Breast epithelium (tissue), 4 donors: ENCODE results near the gene BOLA1. TPM values are rescaled to one million over a fixed set of nuclear protein-coding genes. Genes with fewer than 3 reads are reported as not detected.
"Not testable (repeated sequence)": the region's sequence is repeated elsewhere in the genome, so short reads cannot be mapped to it uniquely, and the experiment has no call there.

Experiments
- DNase-seq, 2 donors: peaks; one replicate each; pipeline ENCODE4 v3.0.0-alpha.2; 2019; ENCODE audit warnings: low spot score in 2 of 2
- H3K27ac ChIP-seq, 2 donors: fragments of 200-600 bp; sonication (generic) in 1 of 2; one replicate each; pipeline ENCODE4 v1.5.1; 2016 to 2019; ENCODE audit warnings: mild to moderate bottlenecking in 1 of 2
- H3K27me3 ChIP-seq, 2 donors: fragments of 200-600 bp; sonication (generic) in 1 of 2; one replicate each; pipeline versions ENCODE4 v1.5.1 to v1.6.0; 2017 to 2019; ENCODE audit warnings: control low read depth in 1 of 2, mild to moderate bottlenecking in 1 of 2
- H3K36me3 ChIP-seq: fragments of 200-600 bp; one replicate; pipeline ENCODE4 v1.5.1; 2019
- H3K4me1 ChIP-seq, 2 donors: fragments of 200-600 bp; sonication (generic); one replicate each; pipeline ENCODE4 v1.5.1; 2016 to 2019; ENCODE audit warnings: control low read depth in 1 of 2
- H3K4me3 ChIP-seq, 3 donors: fragments of 200-600 bp; sonication (generic); 1 replicate in 2 of 3; 2 replicates in 1 of 3; pipeline ENCODE4 v1.5.1; 2016 to 2019; ENCODE audit warnings: mild to moderate bottlenecking in 3 of 3, moderate library complexity in 2 of 3
- H3K9me3 ChIP-seq, 2 donors: fragments of 200-600 bp; sonication (generic) in 1 of 2; one replicate each; pipeline ENCODE4 v1.5.1; 2016 to 2019; ENCODE audit warnings: control low read depth in 1 of 2
- POLR2A ChIP-seq: fragments of 450-650 bp; IDR thresholded peaks from one replicate; pipeline ENCODE4 v1.6.1; 2016; ENCODE audit warnings: antibody characterized with exemption, mild to moderate bottlenecking, moderate library complexity
- POLR2AphosphoS5 ChIP-seq, 3 donors: sonication (generic); formaldehyde crosslinking; IDR thresholded peaks; one replicate each; pipeline ENCODE4 v1.6.1; 2017; ENCODE audit warnings: antibody characterized with exemption in 3 of 3
- intact Hi-C: fragments of 100-400 bp; cut with DNase I; formaldehyde crosslinking; loops from one replicate; pipeline ENCODE4 v1.15.1; 2023; ENCODE audit warnings: low total_unique reads
- total RNA-seq, 3 donors: library from RNA; depleted of rRNA; stranded (reverse); fragments of >200 nt; gene quantifications; one replicate each; pipeline ENCODE4 v1.1.0, GENCODE V29; 2016
- TF ChIP-seq, protein P1 (sequence below), 3 donors: fragments of 450-650 bp; IDR thresholded peaks; one replicate each; pipeline ENCODE4 v1.5.1; 2016 to 2017; ENCODE audit warnings: antibody characterized with exemption in 3 of 3, mild to moderate bottlenecking in 3 of 3, moderate library complexity in 3 of 3

Gene BOLA1
- total RNA-seq, 3 donors from 2014 or later, result 29.5 to 34.0 (median 33.4) TPM

DNA sequence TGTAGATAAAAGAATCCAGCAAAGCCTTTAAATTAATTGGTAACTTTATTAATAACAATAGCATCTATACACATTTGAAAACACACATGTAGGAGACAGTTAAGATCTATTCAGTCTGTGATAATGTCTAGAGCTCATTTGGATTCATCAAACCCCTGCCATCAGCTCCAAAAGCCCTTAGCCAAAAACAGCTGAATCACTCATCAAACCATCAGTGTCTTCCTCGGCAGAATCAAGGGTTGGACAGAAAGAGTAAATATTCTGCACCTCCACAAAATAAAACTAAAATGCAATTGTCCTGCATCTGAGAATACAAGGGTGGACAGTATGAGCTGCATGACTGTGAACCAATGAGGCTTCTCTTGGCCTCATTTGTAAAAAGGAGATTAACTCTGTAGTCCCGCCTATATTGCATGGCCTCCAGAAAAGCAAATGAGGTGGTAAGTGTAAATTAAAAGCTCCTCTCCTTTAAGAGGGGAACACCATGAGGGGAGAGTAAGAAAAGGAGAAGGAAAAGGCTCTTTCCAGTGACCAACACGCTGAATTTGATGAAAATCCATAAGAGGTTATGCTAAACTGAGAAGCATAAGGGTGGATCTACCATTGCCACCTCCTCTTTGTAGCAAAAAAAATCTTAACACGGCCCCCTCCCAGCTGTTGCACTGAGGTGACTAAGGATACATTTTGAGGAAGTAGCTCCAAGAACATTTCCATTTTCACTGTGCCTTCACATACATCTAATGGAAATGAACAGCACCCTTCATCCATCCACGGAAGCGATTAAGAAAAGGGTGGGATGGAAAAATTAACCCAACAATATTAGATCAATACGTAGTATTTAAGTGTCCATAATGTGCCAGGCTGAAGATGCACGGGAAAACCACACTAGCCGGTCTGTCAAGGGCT, 14.7 kb upstream of the BOLA1 start:
- H3K27ac ChIP-seq, result peak overlapping the region; percentile 99 to 100
- DNase-seq, result no peak
- H3K36me3 ChIP-seq, result no peaks in the 10 kb centered on the region
- H3K4me1 ChIP-seq, result peaks cover 0 to 13% of the 10 kb centered on the region in 2 donors
- no peaks in the 10 kb centered on the region for H3K27me3 ChIP-seq
- TF ChIP-seq POLR2A (no peak), POLR2AphosphoS5 (IDR thresholded peaks at IDR 0.05) (no peak)
- TF ChIP-seq, protein P1, sequence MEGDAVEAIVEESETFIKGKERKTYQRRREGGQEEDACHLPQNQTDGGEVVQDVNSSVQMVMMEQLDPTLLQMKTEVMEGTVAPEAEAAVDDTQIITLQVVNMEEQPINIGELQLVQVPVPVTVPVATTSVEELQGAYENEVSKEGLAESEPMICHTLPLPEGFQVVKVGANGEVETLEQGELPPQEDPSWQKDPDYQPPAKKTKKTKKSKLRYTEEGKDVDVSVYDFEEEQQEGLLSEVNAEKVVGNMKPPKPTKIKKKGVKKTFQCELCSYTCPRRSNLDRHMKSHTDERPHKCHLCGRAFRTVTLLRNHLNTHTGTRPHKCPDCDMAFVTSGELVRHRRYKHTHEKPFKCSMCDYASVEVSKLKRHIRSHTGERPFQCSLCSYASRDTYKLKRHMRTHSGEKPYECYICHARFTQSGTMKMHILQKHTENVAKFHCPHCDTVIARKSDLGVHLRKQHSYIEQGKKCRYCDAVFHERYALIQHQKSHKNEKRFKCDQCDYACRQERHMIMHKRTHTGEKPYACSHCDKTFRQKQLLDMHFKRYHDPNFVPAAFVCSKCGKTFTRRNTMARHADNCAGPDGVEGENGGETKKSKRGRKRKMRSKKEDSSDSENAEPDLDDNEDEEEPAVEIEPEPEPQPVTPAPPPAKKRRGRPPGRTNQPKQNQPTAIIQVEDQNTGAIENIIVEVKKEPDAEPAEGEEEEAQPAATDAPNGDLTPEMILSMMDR (IDR thresholded peaks at IDR 0.05), result no peak
- peak overlapping the region; percentile 69 to 83 (median 78) for H3K4me3 ChIP-seq
- H3K9me3 ChIP-seq, result no peaks in the 10 kb centered on the region
- intact Hi-C loops, result no loop called here

DNA sequence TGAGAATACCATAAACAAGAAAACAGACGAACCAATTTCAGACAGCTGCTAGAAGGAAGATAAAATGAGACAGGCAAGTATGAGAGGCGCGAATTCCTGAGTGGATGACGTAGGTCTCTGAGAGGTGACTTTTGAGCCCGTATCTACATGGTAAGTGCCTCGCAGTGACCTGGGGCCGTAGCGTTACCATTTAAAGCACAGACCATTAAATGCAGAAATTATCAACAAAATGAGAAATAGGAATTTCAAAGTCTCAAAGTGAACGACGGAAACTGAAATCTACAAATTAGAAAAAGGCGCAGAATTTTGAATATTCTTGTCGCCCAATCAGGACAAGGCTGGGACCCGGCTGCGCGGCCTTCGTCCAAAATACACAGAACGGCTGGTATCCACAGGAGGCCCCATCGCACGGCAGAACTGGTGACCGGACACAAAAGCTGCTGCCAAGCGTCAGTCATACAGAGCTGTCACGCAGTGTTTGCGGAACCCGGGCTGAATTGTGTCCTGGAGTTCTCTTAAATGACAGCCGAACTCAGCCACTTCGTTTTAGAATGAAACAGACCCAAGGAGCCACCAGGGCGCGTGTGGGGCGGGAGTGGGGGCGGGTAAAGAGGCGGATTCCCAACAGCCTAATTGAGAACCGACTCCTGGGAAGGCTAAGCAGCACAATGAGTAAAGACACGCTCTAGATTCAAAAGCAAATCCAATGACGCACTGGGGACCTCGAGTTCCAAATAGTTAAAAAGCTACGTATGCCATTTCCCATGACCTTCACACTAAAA, 13.8 kb upstream of the BOLA1 start:
- Histone ChIP-seq H3K9me3 (no peaks in the 10 kb centered on the region), H3K36me3 (no peaks in the 10 kb centered on the region), H3K27ac (peak overlapping the region; percentile 99 to 100), H3K27me3 (no peaks in the 10 kb centered on the region), H3K4me3 (peak overlapping the region; percentile 69 to 83 (median 78)), H3K4me1 (peaks cover 0 to 13% of the 10 kb centered on the region in 2 donors)
- intact Hi-C loops, result no loop called here
- peak; percentile 65 to 88 (median 78) for TF ChIP-seq POLR2AphosphoS5 (IDR thresholded peaks at IDR 0.05)
- TF ChIP-seq POLR2A, result no peak
- TF ChIP-seq, protein P1 (IDR thresholded peaks at IDR 0.05), result peak in 1 of 3 donors; percentile 27
- DNase-seq, result peak; percentile 88 to 92

DNA sequence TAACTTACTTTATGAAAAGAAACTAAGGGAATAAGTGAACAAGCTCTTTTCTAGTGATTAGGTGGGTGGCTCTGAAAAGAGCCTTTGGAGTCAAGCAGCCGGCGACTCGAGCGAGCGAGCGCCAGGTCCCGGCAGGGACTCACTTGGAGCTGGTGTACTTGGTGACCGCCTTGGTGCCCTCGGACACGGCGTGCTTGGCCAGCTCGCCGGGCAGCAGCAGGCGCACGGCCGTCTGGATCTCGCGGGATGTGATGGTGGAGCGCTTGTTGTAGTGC, 13.3 kb upstream of the BOLA1 start:
- DNase-seq, intact Hi-C loops: not testable (repeated sequence)
- H3K27ac ChIP-seq, result peak overlapping the region; percentile 99 to 100

DNA sequence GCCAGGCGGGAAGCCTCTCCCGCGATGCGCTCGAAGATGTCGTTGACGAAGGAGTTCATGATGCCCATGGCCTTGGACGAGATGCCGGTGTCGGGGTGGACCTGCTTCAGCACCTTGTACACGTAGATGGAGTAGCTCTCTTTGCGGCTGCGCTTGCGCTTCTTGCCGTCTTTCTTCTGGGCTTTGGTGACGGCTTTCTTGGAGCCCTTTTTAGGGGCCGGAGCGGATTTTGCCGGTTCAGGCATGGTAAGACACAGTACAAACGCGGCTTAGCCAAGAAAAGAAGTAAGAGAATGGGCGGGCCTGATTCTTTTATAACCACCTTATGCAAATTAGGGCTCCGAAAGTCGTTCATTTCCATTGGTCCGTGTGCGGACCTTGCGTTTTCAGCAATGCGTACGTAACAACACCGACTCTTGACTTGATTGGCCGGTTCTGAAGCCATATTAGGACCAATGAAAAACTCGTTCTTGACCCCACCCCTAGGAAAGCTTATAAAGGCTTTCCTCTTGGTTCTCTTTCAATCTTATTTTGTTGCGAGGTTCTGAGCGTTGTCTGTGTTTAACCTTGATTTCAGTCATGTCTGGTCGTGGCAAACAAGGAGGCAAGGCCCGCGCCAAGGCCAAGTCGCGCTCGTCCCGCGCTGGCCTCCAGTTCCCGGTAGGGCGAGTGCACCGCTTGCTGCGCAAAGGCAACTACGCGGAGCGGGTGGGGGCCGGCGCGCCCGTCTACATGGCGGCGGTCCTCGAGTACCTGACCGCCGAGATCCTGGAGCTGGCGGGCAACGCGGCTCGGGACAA, 12.8 kb upstream of the BOLA1 start:
- intact Hi-C loops, result no loop called here
- Histone ChIP-seq H3K27ac (peak overlapping the region; percentile 99 to 100), H3K9me3 (no peaks in the 10 kb centered on the region), H3K36me3 (no peaks in the 10 kb centered on the region), H3K4me3 (peak overlapping the region; percentile 69 to 83 (median 78)), H3K4me1 (peaks cover 0 to 13% of the 10 kb centered on the region in 2 donors), H3K27me3 (no peaks in the 10 kb centered on the region)
- DNase-seq, result peak; percentile 81 to 97
- TF ChIP-seq, protein P1 (IDR thresholded peaks at IDR 0.05), result peak in 2 of 3 donors; percentile 8 to 31
- peak; percentile 99 for TF ChIP-seq POLR2A
- TF ChIP-seq POLR2AphosphoS5 (IDR thresholded peaks at IDR 0.05), result peak; percentile 100

More for the DNA sequence above, 13.3 kb upstream of the BOLA1 start:
- peaks cover 0 to 13% of the 10 kb centered on the region in 2 donors for H3K4me1 ChIP-seq
- not testable (repeated sequence) for H3K9me3 ChIP-seq, H3K27me3 ChIP-seq, H3K36me3 ChIP-seq
- peak overlapping the region; percentile 69 to 83 (median 78) for H3K4me3 ChIP-seq

GRCh38 chr1:149887196-149887455, 12.2 kb upstream of the BOLA1 start:
- peak overlapping the region; percentile 69 to 83 (median 78) for H3K4me3 ChIP-seq
- DNase-seq, H3K9me3 ChIP-seq, intact Hi-C loops, H3K27me3 ChIP-seq, H3K36me3 ChIP-seq: not testable (repeated sequence)
- peaks cover 0 to 13% of the 10 kb centered on the region in 2 donors for H3K4me1 ChIP-seq
- peak overlapping the region; percentile 99 to 100 for H3K27ac ChIP-seq
